NCI-H2081 treated with DMSO at 0.1 percent for 48 hours (cell line): ENCODE results near the gene PLAC8L1.
"Not testable (repeated sequence)": the region's sequence is repeated elsewhere in the genome, so short reads cannot be mapped to it uniquely, and the experiment has no call there.

Experiments used
- DNase-seq: peaks from one replicate; lab custom pipeline; 2025; lab: John Stamatoyannopoulos, UW

PLAC8L1 gene

GRCh38 chr5:146105477-146105876 lies at the start of gene PLAC8L1:
PLAC8L1 (minus strand) TSS chr5:146105577; CDS start chr5:146104311, 1,266 bp downstream.
- DNase-seq = no peak

GRCh38 chr5:146151970-146152369 lies 46.6 kb upstream of the PLAC8L1 start:
- no peak for DNase-seq

GRCh38 chr5:146137967-146138403 lies 32.6 kb upstream of the PLAC8L1 start:
- DNase-seq = no peak

GRCh38 chr5:146130440-146131045 lies 25.2 kb upstream of the PLAC8L1 start:
- DNase-seq = no peak

- DNase-seq = no peak
Measured at GRCh38 chr5:146126068-146126467, 20.7 kb upstream of the PLAC8L1 start.

- no peak for DNase-seq
Measured at GRCh38 chr5:146124580-146124979, 19.2 kb upstream of the PLAC8L1 start.

- not testable (repeated sequence) for DNase-seq
Measured at GRCh38 chr5:146121451-146121850, 16.1 kb upstream of the PLAC8L1 start.

GRCh38 chr5:146118322-146118721 lies 12.9 kb upstream of the PLAC8L1 start:
- no peak for DNase-seq

GRCh38 chr5:146117216-146117615 lies 11.8 kb upstream of the PLAC8L1 start:
- not testable (repeated sequence) for DNase-seq

GRCh38 chr5:146116361-146116760 lies 11.0 kb upstream of the PLAC8L1 start:
- no peak for DNase-seq

GRCh38 chr5:146112476-146112875 lies 7.1 kb upstream of the PLAC8L1 start:
- no peak for DNase-seq

- no peak for DNase-seq
Measured at GRCh38 chr5:146111409-146111808, 6.0 kb upstream of the PLAC8L1 start.

GRCh38 chr5:146109379-146109778 lies 4.0 kb upstream of the PLAC8L1 start:
- no peak for DNase-seq

- DNase-seq = not testable (repeated sequence)
Measured at GRCh38 chr5:146108870-146109269, 3.5 kb upstream of the PLAC8L1 start.

- DNase-seq = no peak
Measured at GRCh38 chr5:146107901-146108300, 2.5 kb upstream of the PLAC8L1 start.

- DNase-seq = no peak
Measured at GRCh38 chr5:146103594-146103993, 1.8 kb downstream of the PLAC8L1 start.

GRCh38 chr5:146101646-146102045 lies 3.7 kb downstream of the PLAC8L1 start:
- no peak for DNase-seq

GRCh38 chr5:146098047-146098446 lies 7.3 kb downstream of the PLAC8L1 start:
- DNase-seq = no peak

GRCh38 chr5:146091881-146092280 lies 13.5 kb downstream of the PLAC8L1 start:
- no peak for DNase-seq

- DNase-seq = no peak
Measured at GRCh38 chr5:146089287-146089686, 16.1 kb downstream of the PLAC8L1 start.

GRCh38 chr5:146088098-146088497 lies 17.3 kb downstream of the PLAC8L1 start:
- no peak for DNase-seq

- no peak for DNase-seq
Measured at GRCh38 chr5:146084376-146084775, 21.0 kb downstream of the PLAC8L1 start.

GRCh38 chr5:146082798-146083197 lies 22.6 kb downstream of the PLAC8L1 start:
- no peak for DNase-seq

- DNase-seq = no peak
Measured at GRCh38 chr5:146081556-146081955, 23.8 kb downstream of the PLAC8L1 start.
